Transverse colon (tissue), 4 donors: ENCODE results near the gene ATF5. TPM values are rescaled to one million over a fixed set of nuclear protein-coding genes. Genes with fewer than 3 reads are reported as not detected.

Experiments
- DNase-seq: peaks from one replicate; pipeline ENCODE4 v3.0.0-alpha.2; 2019
- H3K27ac ChIP-seq, 4 donors: fragments of 200-600 bp; sonication (generic); 2 replicates each; pipeline ENCODE4 v1.5.1; 2016 to 2018; ENCODE audit warnings: inconsistent platforms in 4 of 4
- H3K27me3 ChIP-seq: fragments of 200-600 bp; sonication (generic); 2 replicates; pipeline ENCODE4 v1.5.1; 2017; ENCODE audit warnings: inconsistent platforms
- H3K36me3 ChIP-seq, 4 donors: fragments of 200-600 bp; sonication (generic); 2 replicates each; pipeline ENCODE4 v1.5.1; 2017 to 2019; ENCODE audit warnings: inconsistent platforms in 4 of 4
- H3K4me1 ChIP-seq, 4 donors: fragments of 200-600 bp; sonication (generic); 2 replicates each; pipeline ENCODE4 v1.5.1; 2017 to 2020; ENCODE audit warnings: inconsistent platforms in 4 of 4
- H3K4me3 ChIP-seq, 4 donors: fragments of 200-600 bp; sonication (generic); 1 replicate in 1 of 4; 2 replicates in 3 of 4; pipeline versions ENCODE4 v1.5.1 to v1.6.1; 2017 to 2019; ENCODE audit warnings: inconsistent platforms in 4 of 4
- H3K9me3 ChIP-seq, 2 donors: fragments of 200-600 bp; sonication (generic); 2 replicates each; pipeline ENCODE4 v1.5.1; 2017 to 2019; ENCODE audit warnings: inconsistent platforms in 2 of 2
- EP300 ChIP-seq: sonication (generic); formaldehyde crosslinking; IDR thresholded peaks from one replicate; pipeline ENCODE4 v1.6.1; 2017; ENCODE audit warnings: antibody characterized with exemption, low read depth
- POLR2A ChIP-seq: fragments of 450-650 bp; IDR thresholded peaks from one replicate; pipeline ENCODE4 v1.6.1; 2016; ENCODE audit warnings: antibody characterized with exemption, mild to moderate bottlenecking, moderate library complexity
- POLR2AphosphoS5 ChIP-seq, 3 donors: sonication (generic); formaldehyde crosslinking; IDR thresholded peaks; one replicate each; pipeline ENCODE4 v1.6.1; 2016; ENCODE audit warnings: antibody characterized with exemption in 3 of 3
- WGBS, 2 donors: methylation state at CpG; one replicate each; pipeline ENCODE4 v1.1.5; 2018; ENCODE audit warnings: low coverage in 1 of 2; 5-methylcytosine and 5-hydroxymethylcytosine counted together
- in situ Hi-C, 4 donors: fragments of 200-750 bp; cut with MboI; loops; one replicate each; pipeline versions ENCODE4 v1.15.0 to v1.15.1; 2017; ENCODE audit warnings: low sequenced_read_pairs in 3 of 4, low pct_ligation_motif_present in 1 of 4, low pct_unique_long_range_greater_than_20kb in 1 of 4
- intact Hi-C: fragments of 100-400 bp; cut with DNase I; formaldehyde crosslinking; loops from one replicate; pipeline ENCODE4 v1.15.1; 2023; ENCODE audit warnings: low total_unique reads
- total RNA-seq, 4 donors: library from RNA; depleted of rRNA; stranded (reverse); fragments of >200 nt; gene quantifications; one replicate each; pipeline ENCODE4 v1.1.0, GENCODE V29; 2016
- TF ChIP-seq, protein P1 (sequence below), 5 experiments: fragments of 200-600 bp in 3 of 5; fragments of 450-650 bp in 2 of 5; sonication (generic) in 3 of 5; IDR thresholded peaks; 1 replicate in 2 of 5; 2 replicates in 3 of 5; pipeline ENCODE4 v1.5.1; 2016 to 2017; ENCODE audit warnings: antibody characterized with exemption in 5 of 5, inconsistent platforms in 3 of 5, mild to moderate bottlenecking in 2 of 5, moderate library complexity in 1 of 5

ATF5 gene
- total RNA-seq, 4 donors from 2014 or later = 2.6 to 10.5 (median 5.4) TPM

DNA sequence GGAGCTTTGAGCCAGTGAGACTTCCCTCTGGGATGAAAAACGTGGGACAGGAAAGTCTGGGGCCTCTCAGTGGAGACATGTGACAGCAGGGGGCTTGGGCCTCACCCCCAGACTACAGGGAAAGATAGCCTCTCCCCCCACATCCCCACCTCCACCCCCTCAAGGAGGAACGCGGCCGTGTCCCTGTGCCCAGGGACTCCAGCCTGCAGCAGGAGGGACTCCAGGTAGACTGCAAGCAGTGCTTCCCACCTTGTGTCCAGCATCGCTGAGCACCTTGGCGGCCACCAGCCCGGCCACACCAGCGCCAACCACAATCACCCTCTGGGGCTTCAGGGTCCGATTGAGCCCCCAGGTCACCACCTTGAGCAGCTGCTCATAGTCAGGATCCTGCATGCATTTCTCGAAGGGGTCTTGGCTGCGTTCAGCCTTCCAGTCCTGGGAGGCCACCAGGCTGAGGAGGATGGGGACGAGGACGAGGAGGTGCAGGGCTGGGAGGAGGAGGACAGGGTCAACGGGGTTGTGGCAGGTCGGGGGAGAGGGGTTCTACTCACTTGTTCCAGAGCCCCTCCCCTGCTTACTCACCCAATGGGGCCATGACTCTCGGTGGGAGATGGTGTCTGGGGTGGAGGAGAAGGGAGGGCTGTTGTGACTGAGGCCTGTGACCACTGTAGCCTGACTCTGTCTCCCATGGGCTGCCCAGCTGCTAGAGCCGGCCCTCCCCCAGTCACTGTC, 33.3 kb upstream of the ATF5 start:
- TF ChIP-seq EP300 (no peak), POLR2AphosphoS5 (IDR thresholded peaks at IDR 0.05) (no peak), POLR2A (no peak)
- TF ChIP-seq, protein P1, sequence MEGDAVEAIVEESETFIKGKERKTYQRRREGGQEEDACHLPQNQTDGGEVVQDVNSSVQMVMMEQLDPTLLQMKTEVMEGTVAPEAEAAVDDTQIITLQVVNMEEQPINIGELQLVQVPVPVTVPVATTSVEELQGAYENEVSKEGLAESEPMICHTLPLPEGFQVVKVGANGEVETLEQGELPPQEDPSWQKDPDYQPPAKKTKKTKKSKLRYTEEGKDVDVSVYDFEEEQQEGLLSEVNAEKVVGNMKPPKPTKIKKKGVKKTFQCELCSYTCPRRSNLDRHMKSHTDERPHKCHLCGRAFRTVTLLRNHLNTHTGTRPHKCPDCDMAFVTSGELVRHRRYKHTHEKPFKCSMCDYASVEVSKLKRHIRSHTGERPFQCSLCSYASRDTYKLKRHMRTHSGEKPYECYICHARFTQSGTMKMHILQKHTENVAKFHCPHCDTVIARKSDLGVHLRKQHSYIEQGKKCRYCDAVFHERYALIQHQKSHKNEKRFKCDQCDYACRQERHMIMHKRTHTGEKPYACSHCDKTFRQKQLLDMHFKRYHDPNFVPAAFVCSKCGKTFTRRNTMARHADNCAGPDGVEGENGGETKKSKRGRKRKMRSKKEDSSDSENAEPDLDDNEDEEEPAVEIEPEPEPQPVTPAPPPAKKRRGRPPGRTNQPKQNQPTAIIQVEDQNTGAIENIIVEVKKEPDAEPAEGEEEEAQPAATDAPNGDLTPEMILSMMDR (IDR thresholded peaks at IDR 0.05) = no peak
- intact Hi-C loops = no loop called here
- no peak for DNase-seq
- no peaks in the 10 kb centered on the region for H3K36me3 ChIP-seq
- peaks cover 0 to 22% (median 14%) of the 10 kb centered on the region in 4 donors for H3K4me1 ChIP-seq
- in situ Hi-C loops = no loop called here
- H3K27ac ChIP-seq = no peak overlapping the region
- WGBS, 2 donors = 61% methylated on average over 17 of the region's 17 CpGs; no CpG with 5 or more reads in 1 of the 2 donors
- no peaks in the 10 kb centered on the region for H3K9me3 ChIP-seq
- H3K27me3 ChIP-seq = no peaks in the 10 kb centered on the region
- H3K4me3 ChIP-seq = no peak overlapping the region

DNA sequence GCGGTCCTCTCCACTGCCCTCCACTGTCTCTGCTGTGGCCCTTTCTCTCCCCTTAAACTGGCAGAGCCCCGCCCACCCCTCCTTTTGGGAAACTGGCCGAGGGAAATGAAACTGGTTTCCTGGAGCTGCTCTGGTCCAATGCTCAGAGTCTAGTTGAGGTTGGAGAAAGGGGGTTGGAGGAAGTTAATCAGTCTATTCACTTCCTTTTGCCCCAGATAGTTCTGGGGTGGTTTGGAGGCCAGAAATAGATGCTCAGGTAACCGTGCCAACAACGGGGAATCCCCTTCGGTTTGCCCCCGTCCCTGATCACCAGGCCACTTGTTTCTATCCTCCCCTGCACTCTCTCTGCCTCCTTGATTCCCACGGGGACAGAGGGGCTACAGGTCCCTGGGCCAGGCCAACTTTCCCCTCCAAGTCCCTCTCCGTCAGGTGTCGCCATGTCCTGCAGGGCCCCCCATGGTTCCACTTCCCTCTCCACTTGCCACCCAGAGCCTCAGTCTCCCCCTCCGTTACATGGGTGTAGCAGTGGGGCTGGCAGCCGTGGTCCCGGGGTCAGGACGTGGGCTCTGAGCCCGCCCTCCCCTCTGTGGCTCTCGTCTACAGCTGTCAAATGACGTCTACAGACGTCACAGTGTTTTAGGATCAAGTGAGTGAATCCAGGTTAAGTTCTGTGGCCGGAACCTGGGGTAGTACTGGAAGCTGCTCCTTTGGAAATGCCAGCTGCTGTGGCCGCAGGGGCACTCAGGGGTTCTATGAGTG, 32.0 kb upstream of the ATF5 start, which contains the start of gene IL4I1:
IL4I1 (minus strand) TSS at position 25 of the 759 bp plus-strand sequence. CDS start 727 bp downstream, outside the sequence.
- Histone ChIP-seq H3K4me1 (peaks cover 0 to 22% (median 12%) of the 10 kb centered on the region in 4 donors), H3K36me3 (no peaks in the 10 kb centered on the region), H3K27ac (peak within 1 kb of the TSS; percentile 38 to 74 (median 58)), H3K9me3 (no peaks in the 10 kb centered on the region), H3K4me3 (no peak within 1 kb of the TSS), H3K27me3 (no peaks in the 10 kb centered on the region)
- TF ChIP-seq POLR2AphosphoS5 (IDR thresholded peaks at IDR 0.05) (no peak), POLR2A (no peak), EP300 (no peak)
- TF ChIP-seq, protein P1 (IDR thresholded peaks at IDR 0.05) = no peak
- intact Hi-C loops (no loop called here), in situ Hi-C loops (no loop called here)
- 20% methylated on average over 20 of the region's 20 CpGs; no CpG with 5 or more reads in 1 of the 2 donors for WGBS, 2 donors
- peak; percentile 45 for DNase-seq

DNA sequence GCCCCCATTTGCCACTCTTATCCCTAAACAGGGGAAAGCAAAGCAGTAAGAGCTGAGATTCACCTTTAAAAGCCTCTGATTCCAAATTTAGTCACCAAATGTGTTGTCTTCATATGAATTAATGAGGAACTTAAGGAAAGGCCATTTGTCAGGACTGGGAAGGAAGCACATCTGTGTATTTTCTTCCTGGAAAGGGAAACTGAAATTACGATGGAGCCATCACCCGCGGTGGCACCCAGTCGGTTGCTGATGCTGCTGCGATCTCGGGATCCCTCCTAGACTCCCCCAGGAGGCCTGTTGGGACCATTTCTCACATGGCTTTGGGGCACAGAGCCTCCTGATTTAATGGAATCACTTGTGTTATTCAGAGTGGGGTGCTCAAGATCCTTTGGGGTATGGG, 24.9 kb upstream of the ATF5 start:
- Histone ChIP-seq H3K27ac (no peak overlapping the region), H3K4me3 (no peak overlapping the region), H3K4me1 (no peaks in the 10 kb centered on the region), H3K9me3 (no peaks in the 10 kb centered on the region), H3K27me3 (no peaks in the 10 kb centered on the region), H3K36me3 (peaks cover 0 to 12% (median 6%) of the 10 kb centered on the region in 4 donors)
- in situ Hi-C loops (no loop called here), intact Hi-C loops (no loop called here)
- no peak for TF ChIP-seq EP300
- TF ChIP-seq, protein P1 (IDR thresholded peaks at IDR 0.05) = no peak
- DNase-seq = no peak
- WGBS, 2 donors = 28 to 51% methylated on average over 4 to 6 of the region's 6 CpGs

DNA sequence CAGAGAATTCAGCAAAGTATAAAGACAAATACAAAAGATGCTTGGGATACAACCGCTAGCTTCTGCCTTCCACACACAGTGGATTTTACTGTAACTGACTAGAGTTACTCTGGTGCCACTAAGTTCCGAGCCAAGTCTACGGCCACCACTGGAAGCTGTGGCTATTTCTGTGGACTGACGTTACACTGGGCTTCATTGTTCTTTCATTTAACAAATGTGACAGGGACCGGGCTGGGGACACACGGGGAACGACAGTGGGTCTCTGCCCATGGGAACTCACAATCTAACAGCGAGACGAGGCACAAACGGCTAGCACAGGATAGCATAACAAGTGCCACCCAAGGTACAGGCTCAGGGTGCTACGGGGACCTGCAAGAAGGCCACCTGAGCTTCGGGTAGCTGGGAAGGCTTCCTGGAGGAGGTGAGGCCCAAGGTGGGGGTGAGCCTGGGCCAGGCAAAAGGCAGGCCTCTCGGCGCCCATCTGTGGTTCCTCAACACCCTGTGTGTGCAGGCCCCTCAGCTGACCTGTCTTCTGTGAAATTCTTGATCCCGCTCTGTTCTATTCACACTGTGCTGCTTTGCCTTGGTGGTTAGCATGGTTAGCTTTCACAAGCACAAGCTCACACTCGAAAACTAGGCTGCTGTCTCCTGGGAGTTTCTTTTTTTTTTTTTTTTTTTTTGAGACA, 22.0 kb upstream of the ATF5 start:
- Histone ChIP-seq H3K4me1 (peaks cover 0 to 14% (median 3%) of the 10 kb centered on the region in 4 donors), H3K27ac (no peak overlapping the region), H3K36me3 (peaks cover 0 to 12% (median 6%) of the 10 kb centered on the region in 4 donors), H3K4me3 (no peak overlapping the region), H3K9me3 (no peaks in the 10 kb centered on the region), H3K27me3 (no peaks in the 10 kb centered on the region)
- TF ChIP-seq POLR2AphosphoS5 (IDR thresholded peaks at IDR 0.05) (no peak), EP300 (no peak), POLR2A (no peak)
- TF ChIP-seq, protein P1 (IDR thresholded peaks at IDR 0.05) = no peak
- in situ Hi-C loops = no loop called here
- DNase-seq = no peak
- intact Hi-C loops = no loop called here
- 87 to 88% methylated on average over 6 to 16 of the region's 16 CpGs for WGBS, 2 donors
